ENCODE results near the gene MARVELD1.

DNA sequence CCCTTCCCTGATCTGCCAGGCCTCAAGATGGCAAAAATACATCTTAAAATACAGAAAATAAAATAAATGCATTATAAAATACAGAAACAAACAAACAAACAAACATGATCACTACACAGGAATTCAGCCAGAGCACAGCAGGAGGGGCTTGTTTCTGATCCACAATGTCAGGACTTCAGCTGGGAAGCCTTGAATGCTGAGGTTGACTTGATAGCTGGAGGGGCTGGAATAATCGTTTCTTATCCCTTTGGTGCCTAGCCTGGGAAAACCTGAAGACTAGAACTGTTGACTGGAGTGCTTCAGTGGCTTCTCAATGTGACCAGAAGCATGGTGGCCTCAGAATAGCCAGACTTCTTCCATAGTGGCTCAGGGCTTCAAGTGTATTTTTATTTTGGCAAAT, 9.2 kb upstream of the MARVELD1 start:
- TF ChIP-seq POLR2A (IDR thresholded peaks at IDR 0.05): no peak
- TF ChIP-seq, protein P1, sequence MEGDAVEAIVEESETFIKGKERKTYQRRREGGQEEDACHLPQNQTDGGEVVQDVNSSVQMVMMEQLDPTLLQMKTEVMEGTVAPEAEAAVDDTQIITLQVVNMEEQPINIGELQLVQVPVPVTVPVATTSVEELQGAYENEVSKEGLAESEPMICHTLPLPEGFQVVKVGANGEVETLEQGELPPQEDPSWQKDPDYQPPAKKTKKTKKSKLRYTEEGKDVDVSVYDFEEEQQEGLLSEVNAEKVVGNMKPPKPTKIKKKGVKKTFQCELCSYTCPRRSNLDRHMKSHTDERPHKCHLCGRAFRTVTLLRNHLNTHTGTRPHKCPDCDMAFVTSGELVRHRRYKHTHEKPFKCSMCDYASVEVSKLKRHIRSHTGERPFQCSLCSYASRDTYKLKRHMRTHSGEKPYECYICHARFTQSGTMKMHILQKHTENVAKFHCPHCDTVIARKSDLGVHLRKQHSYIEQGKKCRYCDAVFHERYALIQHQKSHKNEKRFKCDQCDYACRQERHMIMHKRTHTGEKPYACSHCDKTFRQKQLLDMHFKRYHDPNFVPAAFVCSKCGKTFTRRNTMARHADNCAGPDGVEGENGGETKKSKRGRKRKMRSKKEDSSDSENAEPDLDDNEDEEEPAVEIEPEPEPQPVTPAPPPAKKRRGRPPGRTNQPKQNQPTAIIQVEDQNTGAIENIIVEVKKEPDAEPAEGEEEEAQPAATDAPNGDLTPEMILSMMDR (IDR thresholded peaks at IDR 0.05 in 8 of 11, conservative IDR thresholded peaks at IDR 0.05 in 3 of 11): no peak
- TF ChIP-seq POLR2AphosphoS5 (IDR thresholded peaks at IDR 0.05): no peak

All from spleen (tissue), 7 donors.